HepG2 (cell line): ENCODE results near the gene PTPN2. TPM values are rescaled to one million over a fixed set of nuclear protein-coding genes. Genes with fewer than 3 reads are reported as not detected.
"Not testable (repeated sequence)": the region's sequence is repeated elsewhere in the genome, so short reads cannot be mapped to it uniquely, and the experiment has no call there.

ENCODE experiments used
- ATAC-seq: fragments of 200-7000 bp; cut with Tn5 transposase; 3 replicates; pipeline ENCODE4 v1.9.1; 2020; ENCODE audit warnings: mild to moderate bottlenecking, moderate library complexity
- BruUV-seq: library from RNA; stranded (reverse); fragments of 400-500 nt; replicated peaks from 2 replicates; lab custom pipeline; 2021; lab: Mats Ljungman, UMichigan
- CTCF ChIA-PET: fragments of 300-600 bp; formaldehyde crosslinking; extraction: SDS; loops from one replicate; lab custom pipeline; 2021; ENCODE audit warnings: low total read pairs, inconsistent platforms, low intra/inter-chr PET ratio; lab: Yijun Ruan, JAX
- POLR2A ChIA-PET: fragments of 350-600 bp; sonication (Branson Sonifier 250); formaldehyde crosslinking; loops from one replicate; lab custom pipeline; 2020; ENCODE audit warnings: antibody characterized with exemption, inconsistent platforms; lab: Yijun Ruan, JAX
- DNase-seq: peaks from one replicate; pipeline ENCODE4 v3.0.0-alpha.2; 2015; ENCODE audit warnings: low spot score
- FAIRE-seq: peaks from 3 replicates; lab custom pipeline; 2011; peaks lifted over from hg19 to GRCh38; lab: Jason Lieb, UNC
- H2AFZ ChIP-seq: one replicate; pipeline ENCODE4 v1.6.1; 2011; ENCODE audit warnings: low read length, inconsistent platforms
- H3K27ac ChIP-seq: fragments of 300-600 bp; 3 replicates; pipeline ENCODE4 v1.8.0; 2011; ENCODE audit warnings: mixed run types, mild to moderate bottlenecking, mixed read lengths, low read length, inconsistent platforms; ENCODE audit not compliant: insufficient read depth; ENCODE audit errors: extremely low read length
- H3K27me3 ChIP-seq, 2 experiments: fragments of 200-600 bp in 1 of 2; 2 replicates in 1 of 2; 3 replicates in 1 of 2; pipeline versions ENCODE4 v1.6.0 to v1.8.0; 2011; ENCODE audit warnings: low read length in 2 of 2, mild to moderate bottlenecking in 2 of 2, moderate library complexity in 2 of 2, inconsistent platforms in 1 of 2; ENCODE audit not compliant: insufficient read depth in 2 of 2, control insufficient read depth in 1 of 2
- H3K36me3 ChIP-seq, 2 experiments: fragments of 200-600 bp in 1 of 2; replicated peaks in 1 of 2; 2 replicates in 1 of 2; 3 replicates in 1 of 2; pipeline versions ENCODE4 v1.5.1 to v1.8.0; 2011; ENCODE audit warnings: low read length in 2 of 2, inconsistent platforms in 1 of 2; ENCODE audit not compliant: insufficient read depth in 2 of 2, control insufficient read depth in 1 of 2
- H3K4me1 ChIP-seq: 2 replicates; pipeline ENCODE4 v1.5.1; 2012; ENCODE audit warnings: low read length, inconsistent platforms; ENCODE audit not compliant: insufficient read depth
- H3K4me2 ChIP-seq: 2 replicates; pipeline ENCODE4 v1.6.0; 2011; ENCODE audit warnings: low read depth, low read length, inconsistent platforms
- H3K4me3 ChIP-seq, 3 experiments: fragments of 200-600 bp in 1 of 3; sonication (generic), shearing (Covaris generic) in 1 of 3; replicated peaks in 1 of 3; 2 replicates each; pipeline ENCODE4 v1.5.1; 2011 to 2016; ENCODE audit warnings: low read length in 3 of 3, inconsistent platforms in 2 of 3, low read depth in 2 of 3, mild to moderate bottlenecking in 2 of 3, control low read depth in 1 of 3, mixed read lengths in 1 of 3; ENCODE audit not compliant: insufficient read depth in 1 of 3
- H3K79me2 ChIP-seq: one replicate; pipeline ENCODE4 v1.6.1; 2011; ENCODE audit warnings: low read length, inconsistent platforms; ENCODE audit not compliant: insufficient read depth
- H3K9ac ChIP-seq: 2 replicates; pipeline ENCODE4 v1.6.0; 2011; ENCODE audit warnings: mild to moderate bottlenecking, low read depth, low read length, inconsistent platforms; ENCODE audit not compliant: insufficient read depth
- H3K9me3 ChIP-seq: 2 replicates; pipeline ENCODE4 v1.5.1; 2012; ENCODE audit warnings: mild to moderate bottlenecking, low read length
- H4K20me1 ChIP-seq: 2 replicates; pipeline ENCODE4 v1.6.0; 2011; ENCODE audit warnings: inconsistent platforms, mild to moderate bottlenecking, low read length, moderate library complexity; ENCODE audit not compliant: insufficient read depth
- BCL6 ChIP-seq: IDR thresholded peaks from 2 replicates; pipeline ENCODE4 v1.6.1; 2016; ENCODE audit warnings: missing genetic modification reagents, missing compliant biosample characterization
- CHD2 ChIP-seq: IDR thresholded peaks from 2 replicates; pipeline ENCODE4 v1.6.1; 2011; ENCODE audit warnings: low read depth, low read length, improper control_type of control experiment
- FOXM1 ChIP-seq: sonication (generic); formaldehyde crosslinking; IDR thresholded peaks from 2 replicates; pipeline ENCODE4 v1.5.0; 2020; ENCODE audit warnings: missing genetic modification reagents
- JUNB ChIP-seq: sonication (generic); formaldehyde crosslinking; IDR thresholded peaks from 2 replicates; pipeline ENCODE4 v1.8.0; 2022; ENCODE audit warnings: missing genetic modification reagents, mild to moderate bottlenecking, borderline replicate concordance
- RBFOX2 ChIP-seq: fragments of 200-400 bp; formaldehyde crosslinking; IDR thresholded peaks from 2 replicates; pipeline ENCODE4 v1.6.1; 2017; ENCODE audit warnings: low read depth, mild to moderate bottlenecking, low read length
- REXO4 ChIP-seq: sonication (generic); formaldehyde crosslinking; IDR thresholded peaks from 2 replicates; pipeline ENCODE4 v1.8.0; 2022; ENCODE audit warnings: missing genetic modification reagents, mild to moderate bottlenecking, borderline replicate concordance
- RXRA ChIP-seq: sonication (generic); formaldehyde crosslinking; IDR thresholded peaks from 2 replicates; pipeline ENCODE4 v1.5.1; 2020; ENCODE audit warnings: missing genetic modification reagents
- SOX13 ChIP-seq, 3 experiments: fragments of 450-650 bp in 1 of 3; sonication (generic) in 1 of 3; formaldehyde crosslinking in 1 of 3; IDR thresholded peaks in 2 of 3; conservative IDR thresholded peaks in 1 of 3; 2 replicates each; pipeline versions ENCODE4 v1.5.0 to v1.6.1; 2016 to 2020; ENCODE audit warnings: antibody characterized with exemption in 1 of 3, mild to moderate bottlenecking in 1 of 3, missing compliant biosample characterization in 1 of 3, missing genetic modification reagents in 1 of 3, moderate library complexity in 1 of 3
- TOE1 ChIP-seq: sonication (generic); formaldehyde crosslinking; IDR thresholded peaks from 2 replicates; pipeline ENCODE4 v1.4.0; 2020; ENCODE audit warnings: mild to moderate bottlenecking, missing genetic modification reagents
- ZNF713 ChIP-seq: sonication (generic); formaldehyde crosslinking; IDR thresholded peaks from 2 replicates; pipeline ENCODE4 v1.4.0; 2020; ENCODE audit warnings: mild to moderate bottlenecking, missing genetic modification reagents
- WGBS: methylation state at CpG from one replicate; pipeline ENCODE4 v1.1.6; 2017; ENCODE audit warnings: low lambda C conversion rate; 5-methylcytosine and 5-hydroxymethylcytosine counted together
- in situ Hi-C: cut with HindIII; loops from 2 replicates; pipeline ENCODE4 v1.10.0; 2017; ENCODE audit warnings: low pct_unique_long_range_greater_than_20kb; ENCODE audit not compliant: extremely low pct_ligation_motif_present
- intact Hi-C: fragments of 100-400 bp; cut with micrococcal nuclease; formaldehyde crosslinking; loops from one replicate; pipeline ENCODE4 v1.10.0; 2022; ENCODE audit not compliant: unreplicated experiment
- polyA plus RNA-seq, 8 experiments: library from polyadenylated mRNA; depleted of rRNA in 3 of 8; stranded (reverse) in 7 of 8; unstranded in 1 of 8; fragments of >200 nt; fragmentation: Illumina TruSeq in 4 of 8; extraction: Trizol in 4 of 8; gene quantifications; 2 replicates each; pipeline versions ENCODE4 v1.2.1 to v1.2.3, GENCODE V29; 2011 to 2016; ENCODE audit warnings: low read depth in 4 of 8, missing spikeins in 1 of 8, mixed read lengths in 1 of 8; ENCODE audit not compliant: insufficient read depth in 1 of 8
- total RNA-seq, 5 experiments: library from RNA; depleted of rRNA; stranded (reverse); fragments of >200 nt; fragmentation: Illumina TruSeq; extraction: Trizol; gene quantifications; 2 replicates each; pipeline ENCODE4 v1.2.3, GENCODE V29; 2016; ENCODE audit warnings: low read depth in 1 of 5

PTPN2 gene
- total and polyA plus RNA-seq, 2 of the 13 experiments (the other 11 are each of a cell fraction or from before 2014, with no cell fraction given): 24.9 to 41.5 TPM

- no peak overlapping the region for H3K27ac ChIP-seq
- no peak for TF ChIP-seq TOE1
- no peak for TF ChIP-seq REXO4 (CRISPR knock-in tag)
- 0 out of 2 replicates have a peak, but pooled peaks have one; percentile 16 for TF ChIP-seq RBFOX2
- TF ChIP-seq JUNB (CRISPR knock-in tag): 0 out of 2 replicates have a peak, but pooled peaks have one; percentile 33
- TF ChIP-seq ZNF713 (CRISPR knock-in tag): no peak
- no peak for TF ChIP-seq RXRA (CRISPR knock-in tag)
- no peak for TF ChIP-seq CHD2
- no peak for TF ChIP-seq FOXM1 (CRISPR knock-in tag)
- H3K27me3 ChIP-seq: no peaks in the 10 kb centered on the region; a peak in 1 of 5 replicates
- FAIRE-seq (no peak), ATAC-seq (no peak), DNase-seq (no peak)
- intact Hi-C loops: loop anchor here (1.0 kb wide), 1 partner anchor 12 kb away; no protein-coding TSS in a partner anchor
- no peaks in the 10 kb centered on the region for H4K20me1 ChIP-seq
- H3K9ac ChIP-seq: no peak overlapping the region
- H2AFZ ChIP-seq: no peak overlapping the region
- H3K4me3 ChIP-seq: no peak overlapping the region
- in situ Hi-C loops: no loop called here
- H3K4me2 ChIP-seq: 0 out of 2 replicates have a peak overlapping the region, but pooled peaks have one; percentile 2
- peaks cover 75% of the 10 kb centered on the region for H3K4me1 ChIP-seq
- ChIA-PET CTCF (no interaction called here), POLR2A (no interaction called here)
- H3K79me2 ChIP-seq: peaks cover 78% of the 10 kb centered on the region
- H3K9me3 ChIP-seq: no peaks in the 10 kb centered on the region
- 92% methylated on average over 8 of the region's 8 CpGs for WGBS
- BruUV-seq: no TSS peak
- H3K36me3 ChIP-seq: no peaks in the 10 kb centered on the region; a peak in 1 of 5 replicates
These were observed 4.0 kb downstream of the PTPN2 start for GRCh38 chr18:12879840-12880540.

- H3K4me2 ChIP-seq, FAIRE-seq: not testable (repeated sequence)
These were observed 9.0 kb downstream of the PTPN2 start for GRCh38 chr18:12874992-12875391.

GRCh38 chr18:12873961-12874567, 10.0 kb downstream of the PTPN2 start:
- BruUV-seq, H3K4me2 ChIP-seq, DNase-seq, H3K9me3 ChIP-seq, H2AFZ ChIP-seq, in situ Hi-C loops, intact Hi-C loops, H4K20me1 ChIP-seq, H3K27me3 ChIP-seq, H3K4me3 ChIP-seq, POLR2A ChIA-PET, H3K27ac ChIP-seq, H3K36me3 ChIP-seq, FAIRE-seq, ATAC-seq, H3K9ac ChIP-seq, CTCF ChIA-PET: not testable (repeated sequence)
- WGBS: no CpG with 5 or more reads among the region's 48 CpGs
- peaks cover 61% of the 10 kb centered on the region for H3K79me2 ChIP-seq
- peaks cover 34% of the 10 kb centered on the region for H3K4me1 ChIP-seq

More at GRCh38 chr18:12874992-12875391, 9.0 kb downstream of the PTPN2 start:
- BruUV-seq; intact Hi-C loops; H2AFZ ChIP-seq; in situ Hi-C loops; CTCF ChIA-PET; H3K9ac ChIP-seq; ATAC-seq; H3K36me3 ChIP-seq; H3K27me3 ChIP-seq; H4K20me1 ChIP-seq; H3K4me3 ChIP-seq; H3K27ac ChIP-seq; DNase-seq; H3K9me3 ChIP-seq; TF ChIP-seq SOX13 (IDR thresholded peaks at IDR 0.05): not testable (repeated sequence)
- peaks cover 44% of the 10 kb centered on the region for H3K4me1 ChIP-seq
- H3K79me2 ChIP-seq: peaks cover 66% of the 10 kb centered on the region
- TF ChIP-seq SOX13 (CRISPR knock-in tag; conservative IDR thresholded peaks at IDR 0.05 in 1 of 2, IDR thresholded peaks at IDR 0.05 in 1 of 2) (peak in 1 of 2 experiments; percentile 43; a peak in 2 of 4 replicates), BCL6 (peak; percentile 68)
- POLR2A ChIA-PET: interaction anchor here (1.4 kb wide), 1 partner anchor 9 kb away, joined by 10 read pairs; the partner anchor contains the start of gene PTPN2
- 12% methylated on average over 2 of the region's 2 CpGs for WGBS
